Measurements from ENCODE around the gene NEK6.

GRCh38 chr9:124327491-124327890, 69.7 kb downstream of the NEK6 start:
- TF ChIP-seq, protein P1, sequence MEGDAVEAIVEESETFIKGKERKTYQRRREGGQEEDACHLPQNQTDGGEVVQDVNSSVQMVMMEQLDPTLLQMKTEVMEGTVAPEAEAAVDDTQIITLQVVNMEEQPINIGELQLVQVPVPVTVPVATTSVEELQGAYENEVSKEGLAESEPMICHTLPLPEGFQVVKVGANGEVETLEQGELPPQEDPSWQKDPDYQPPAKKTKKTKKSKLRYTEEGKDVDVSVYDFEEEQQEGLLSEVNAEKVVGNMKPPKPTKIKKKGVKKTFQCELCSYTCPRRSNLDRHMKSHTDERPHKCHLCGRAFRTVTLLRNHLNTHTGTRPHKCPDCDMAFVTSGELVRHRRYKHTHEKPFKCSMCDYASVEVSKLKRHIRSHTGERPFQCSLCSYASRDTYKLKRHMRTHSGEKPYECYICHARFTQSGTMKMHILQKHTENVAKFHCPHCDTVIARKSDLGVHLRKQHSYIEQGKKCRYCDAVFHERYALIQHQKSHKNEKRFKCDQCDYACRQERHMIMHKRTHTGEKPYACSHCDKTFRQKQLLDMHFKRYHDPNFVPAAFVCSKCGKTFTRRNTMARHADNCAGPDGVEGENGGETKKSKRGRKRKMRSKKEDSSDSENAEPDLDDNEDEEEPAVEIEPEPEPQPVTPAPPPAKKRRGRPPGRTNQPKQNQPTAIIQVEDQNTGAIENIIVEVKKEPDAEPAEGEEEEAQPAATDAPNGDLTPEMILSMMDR (IDR thresholded peaks at IDR 0.05; ENCODE audit: low read depth, low read length): no peak
- no peak for TF ChIP-seq POLR2A (IDR thresholded peaks at IDR 0.05; ENCODE audit: extremely low read depth, insufficient read length)

Data from NB4 (cell line).